ENCODE measurements around the gene KRTAP9-6.
"Not testable (repeated sequence)": the region's sequence is repeated elsewhere in the genome, so short reads cannot be mapped to it uniquely, and the experiment has no call there.

Gene KRTAP9-6, protein sequence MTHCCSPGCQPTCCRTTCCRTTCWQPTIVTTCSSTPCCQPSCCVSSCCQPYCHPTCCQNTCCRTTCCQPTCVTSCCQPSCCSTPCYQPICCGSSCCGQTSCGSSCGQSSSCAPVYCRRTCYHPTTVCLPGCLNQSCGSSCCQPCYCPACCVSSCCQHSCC

DNA sequence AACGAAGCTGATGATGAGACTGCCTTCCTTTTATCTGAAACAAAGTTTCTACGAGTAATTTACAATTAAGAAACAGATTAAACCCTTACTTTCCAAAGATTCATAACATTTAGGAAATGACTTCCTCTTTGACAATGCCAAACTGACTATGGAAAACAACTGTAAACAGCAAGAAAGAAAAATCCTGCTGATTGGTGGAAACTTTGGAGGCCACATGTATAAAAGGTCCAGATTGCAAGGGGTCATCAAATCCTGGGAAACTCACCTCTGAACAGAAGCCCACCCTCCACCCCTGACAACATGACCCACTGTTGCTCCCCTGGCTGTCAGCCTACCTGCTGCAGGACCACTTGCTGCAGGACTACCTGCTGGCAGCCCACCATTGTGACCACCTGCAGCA is at the start of gene KRTAP9-6:
KRTAP9-6 (plus strand) TSS at position 301 of the 400 bp plus-strand sequence; CDS start at position 301, 0 bp downstream.
- DNase-seq: no peak

DNA sequence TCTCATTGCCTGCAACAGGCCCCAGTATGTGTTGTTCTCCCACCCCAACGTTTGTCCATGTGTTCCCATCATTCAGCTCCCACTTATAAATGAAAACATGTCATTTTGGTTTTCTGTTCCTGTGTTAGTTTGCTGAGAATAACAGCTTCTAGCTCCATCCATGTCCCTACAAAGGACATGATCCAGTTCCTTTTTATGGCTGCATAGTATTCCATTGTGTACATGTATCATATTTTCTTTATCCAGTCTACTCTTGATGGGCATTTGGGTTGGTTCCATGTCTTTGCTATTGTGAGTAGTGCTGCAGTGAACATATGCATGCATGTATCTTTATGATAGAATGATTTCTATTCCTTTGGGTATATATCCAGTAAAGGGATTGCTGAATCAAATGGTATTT is 49.5 kb upstream of the KRTAP9-6 start:
- no peak for DNase-seq

DNA sequence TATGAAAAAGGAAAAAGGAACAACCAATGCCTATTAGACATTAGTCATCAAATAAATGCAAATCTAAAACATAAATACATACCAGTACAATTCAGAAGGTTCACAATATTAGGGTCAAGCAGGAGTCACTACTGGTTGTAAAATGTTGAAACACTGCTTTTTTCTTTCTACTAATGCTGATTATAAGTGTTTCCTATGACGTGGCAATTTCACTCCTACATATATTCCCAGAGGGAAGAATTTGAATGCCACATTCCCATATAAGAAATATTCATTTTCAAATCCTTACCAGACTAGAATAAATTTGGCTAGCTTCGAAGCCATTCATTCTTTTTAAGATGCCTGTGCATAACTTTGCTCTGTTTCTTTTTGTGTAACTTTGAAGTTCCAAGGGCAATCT is 41.4 kb upstream of the KRTAP9-6 start:
- DNase-seq: no peak

DNA sequence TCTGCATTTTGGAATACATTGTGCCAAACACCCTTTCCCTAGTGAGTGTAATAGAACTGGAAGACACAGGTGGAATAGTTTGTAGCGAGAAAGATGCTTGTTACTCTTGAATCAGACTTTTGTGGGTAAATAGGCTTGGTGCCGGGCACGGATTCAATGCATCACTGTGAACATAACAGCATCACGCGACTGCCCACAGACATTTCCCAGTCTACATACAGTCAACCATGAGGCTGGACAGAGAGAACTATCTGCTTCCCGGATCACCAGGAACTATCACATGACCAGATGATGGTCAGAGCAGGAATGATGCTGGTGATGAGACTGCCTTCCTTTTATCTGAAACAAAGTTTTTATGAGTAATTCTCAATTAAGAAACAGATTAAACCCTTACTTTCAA is 39.1 kb upstream of the KRTAP9-6 start:
- no peak for DNase-seq

DNA sequence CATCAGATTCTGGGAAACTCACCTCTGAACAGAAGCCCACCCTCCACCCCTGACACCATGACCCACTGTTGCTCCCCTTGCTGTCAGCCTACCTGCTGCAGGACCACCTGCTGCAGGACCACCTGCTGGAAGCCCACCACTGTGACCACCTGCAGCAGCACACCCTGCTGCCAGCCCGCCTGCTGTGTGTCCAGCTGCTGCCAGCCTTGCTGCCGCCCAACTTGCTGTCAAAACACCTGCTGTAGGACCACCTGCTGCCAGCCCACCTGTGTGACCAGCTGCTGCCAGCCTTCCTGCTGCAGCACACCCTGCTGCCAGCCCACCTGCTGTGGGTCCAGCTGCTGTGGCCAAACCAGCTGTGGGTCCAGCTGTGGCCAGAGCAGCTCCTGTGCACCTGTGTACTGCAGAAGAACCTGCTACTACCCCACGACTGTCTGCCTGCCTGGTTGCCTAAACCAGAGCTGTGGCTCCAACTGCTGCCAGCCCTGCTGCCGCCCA is 38.5 kb upstream of the KRTAP9-6 start, which contains the start of gene KRTAP9-2:
KRTAP9-2 (plus strand) TSS at position 51 of the 498 bp plus-strand sequence; CDS start at position 58, 7 bp downstream.
- not testable (repeated sequence) for DNase-seq

DNA sequence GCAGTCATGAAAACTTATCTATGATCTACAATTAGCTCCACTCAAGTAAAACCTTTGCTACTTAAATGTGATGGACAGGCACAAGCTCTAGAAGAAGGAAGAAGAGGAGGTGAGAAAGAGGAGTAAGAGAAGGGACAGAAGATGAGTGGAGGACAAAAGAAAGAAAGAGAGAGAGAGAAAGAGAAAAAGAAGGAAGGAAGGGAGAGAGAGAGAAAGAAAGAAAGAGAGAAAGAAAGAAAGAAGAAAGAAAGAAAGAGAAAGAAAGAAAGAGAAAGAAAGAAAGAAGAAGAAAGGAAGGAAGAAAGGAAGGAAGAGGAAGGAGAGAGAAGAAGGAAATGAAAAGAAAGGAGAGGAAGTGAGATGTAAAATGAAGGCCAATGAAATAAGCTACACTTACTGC is 35.1 kb upstream of the KRTAP9-6 start:
- no peak for DNase-seq

DNA sequence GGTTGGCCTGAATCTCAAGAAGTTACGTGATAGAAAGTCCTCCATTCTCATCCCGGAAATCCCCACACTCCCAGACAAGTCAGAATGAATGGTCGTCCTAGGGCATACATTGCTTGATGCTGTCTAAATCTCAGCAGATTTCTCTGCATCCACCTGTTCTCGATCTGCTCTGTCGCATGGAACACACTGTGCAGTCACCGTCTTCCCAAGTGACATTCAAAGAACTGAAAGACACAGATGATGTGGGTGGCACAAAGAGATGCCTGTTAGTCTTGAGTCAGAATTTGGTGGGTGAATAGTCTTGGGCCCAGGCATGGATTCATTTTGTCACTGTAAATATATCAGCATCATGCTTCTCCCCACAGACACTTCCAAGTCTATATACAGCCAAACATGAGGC is 33.4 kb upstream of the KRTAP9-6 start:
- no peak for DNase-seq

DNA sequence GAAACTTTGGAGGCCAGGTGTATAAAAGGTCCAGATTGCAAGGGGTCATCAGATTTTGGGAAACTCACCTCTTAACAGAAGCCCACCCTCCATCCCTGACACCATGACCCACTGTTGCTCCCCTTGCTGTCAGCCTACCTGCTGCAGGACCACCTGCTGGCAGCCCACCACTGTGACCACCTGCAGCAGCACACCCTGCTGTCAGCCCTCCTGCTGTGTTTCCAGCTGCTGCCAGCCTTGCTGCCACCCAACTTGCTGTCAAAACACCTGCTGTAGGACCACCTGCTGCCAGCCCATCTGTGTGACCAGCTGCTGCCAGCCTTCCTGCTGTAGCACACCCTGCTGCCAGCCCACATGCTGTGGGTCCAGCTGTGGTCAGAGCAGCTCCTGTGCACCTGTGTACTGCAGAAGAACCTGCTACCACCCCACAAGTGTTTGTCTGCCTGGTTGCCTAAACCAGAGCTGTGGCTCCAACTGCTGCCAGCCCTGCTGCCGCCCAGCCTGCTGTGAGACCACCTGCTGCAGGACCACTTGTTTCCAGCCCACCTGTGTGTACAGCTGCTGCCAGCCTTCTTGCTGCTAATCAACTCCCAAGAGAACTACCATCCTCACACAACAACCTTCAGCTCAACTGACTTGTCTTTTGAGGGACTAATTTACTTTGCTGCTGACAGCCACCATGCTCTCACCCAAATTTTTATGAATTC is 32.6 kb upstream of the KRTAP9-6 start, which contains the start of gene KRTAP9-3:
KRTAP9-3 (plus strand) TSS at position 51 of the 707 bp plus-strand sequence; CDS start at position 104, 53 bp downstream.
- not testable (repeated sequence) for DNase-seq

DNA sequence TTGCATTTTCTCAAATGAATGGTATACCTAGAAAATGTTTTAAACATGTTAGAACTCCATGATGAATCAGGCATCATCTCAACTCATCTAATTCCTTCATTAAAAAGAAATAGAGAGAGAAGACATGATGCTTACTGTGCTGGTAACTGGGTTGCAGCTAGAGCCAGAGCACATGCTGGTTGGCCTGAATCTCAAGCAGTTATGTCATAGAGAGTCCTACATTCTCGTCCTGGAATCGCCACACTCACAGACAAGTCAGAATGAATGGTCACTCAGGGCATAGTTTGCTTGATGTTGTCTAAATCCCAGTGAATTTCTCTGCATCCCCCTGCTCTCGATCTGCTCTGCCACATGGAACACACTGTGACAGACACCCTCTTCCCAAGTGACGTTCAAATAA is 28.1 kb upstream of the KRTAP9-6 start:
- not testable (repeated sequence) for DNase-seq

DNA sequence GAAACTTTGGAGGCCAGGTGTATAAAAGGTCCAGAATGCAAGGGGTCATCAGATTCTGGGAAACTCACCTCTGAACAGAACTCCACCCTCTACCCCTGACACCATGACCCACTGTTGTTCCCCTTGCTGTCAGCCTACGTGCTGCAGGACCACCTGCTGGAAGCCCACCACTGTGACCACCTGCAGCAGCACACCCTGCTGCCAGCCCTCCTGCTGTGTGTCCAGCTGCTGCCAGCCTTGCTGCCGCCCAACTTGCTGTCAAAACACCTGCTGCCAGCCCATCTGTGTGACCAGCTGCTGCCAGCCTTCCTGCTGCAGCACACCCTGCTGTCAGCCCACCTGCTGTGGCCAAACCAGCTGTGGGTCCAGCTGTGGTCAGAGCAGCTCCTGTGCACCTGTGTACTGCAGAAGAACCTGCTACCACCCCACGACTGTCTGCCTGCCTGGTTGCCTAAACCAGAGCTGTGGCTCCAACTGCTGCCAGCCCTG is 27.2 kb upstream of the KRTAP9-6 start, which contains the start of gene KRTAP9-8:
KRTAP9-8 (plus strand) TSS at position 51 of the 489 bp plus-strand sequence; CDS start at position 104, 53 bp downstream.
- DNase-seq: not testable (repeated sequence)

DNA sequence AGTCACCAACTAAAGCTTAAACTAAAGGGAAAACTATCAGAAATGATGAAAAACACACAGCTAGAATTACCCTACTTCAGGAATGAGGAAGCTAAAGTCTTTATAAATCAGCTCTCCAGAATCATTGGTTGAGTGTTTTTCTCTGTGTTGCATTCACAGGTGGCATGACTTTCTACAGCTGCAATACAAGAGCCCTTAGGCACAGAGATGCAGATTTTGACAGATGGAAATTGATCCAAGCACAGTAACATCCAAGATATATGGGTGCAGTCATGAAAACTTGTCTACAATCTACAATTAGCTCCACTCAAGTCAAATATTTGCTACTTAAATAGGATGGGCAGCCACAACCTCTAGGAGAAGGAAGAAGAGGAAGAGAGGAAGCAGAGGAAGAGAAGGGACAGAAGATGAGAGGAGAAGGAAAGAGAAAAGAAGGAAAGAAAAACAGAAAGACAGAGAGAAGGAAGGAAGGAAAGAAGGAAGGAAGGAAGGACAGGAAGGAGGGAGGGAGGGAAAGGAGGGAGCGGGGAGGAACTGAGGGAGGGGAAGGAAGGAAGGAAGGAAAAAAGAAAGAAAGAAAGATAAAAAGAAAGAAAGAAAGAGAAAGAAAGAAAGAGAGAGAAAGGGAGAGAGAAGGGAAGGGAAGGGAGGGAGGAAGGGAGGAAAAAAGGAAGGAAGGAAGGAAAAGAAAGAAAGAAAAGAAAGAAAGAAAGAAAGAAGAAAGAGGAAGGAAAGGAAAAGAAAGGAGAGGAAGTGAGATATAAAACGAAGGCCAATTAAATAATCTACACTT is 18.0 kb upstream of the KRTAP9-6 start:
- DNase-seq: not testable (repeated sequence)

DNA sequence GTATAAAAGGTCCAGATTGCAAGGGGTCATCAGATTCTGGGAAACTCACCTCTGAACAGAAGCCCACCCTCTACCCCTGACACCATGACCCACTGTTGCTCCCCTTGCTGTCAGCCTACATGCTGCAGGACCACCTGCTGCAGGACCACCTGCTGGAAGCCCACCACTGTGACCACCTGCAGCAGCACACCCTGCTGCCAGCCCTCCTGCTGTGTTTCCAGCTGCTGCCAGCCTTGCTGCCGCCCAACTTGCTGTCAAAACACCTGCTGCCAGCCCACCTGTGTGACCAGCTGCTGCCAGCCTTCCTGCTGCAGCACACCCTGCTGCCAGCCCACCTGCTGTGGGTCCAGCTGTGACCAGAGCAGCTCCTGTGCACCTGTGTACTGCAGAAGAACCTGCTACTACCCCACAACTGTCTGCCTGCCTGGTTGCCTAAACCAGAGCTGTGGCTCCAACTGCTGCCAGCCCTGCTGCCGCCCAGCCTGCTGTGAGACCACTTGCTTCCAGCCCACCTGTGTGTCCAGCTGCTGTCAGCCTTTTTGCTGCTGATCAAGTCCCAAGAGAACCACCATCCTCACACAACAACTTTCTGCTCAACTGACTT is 15.4 kb upstream of the KRTAP9-6 start, which contains the start of gene KRTAP9-4:
KRTAP9-4 (plus strand) TSS at position 51 of the 604 bp plus-strand sequence; CDS start at position 85, 34 bp downstream.
- DNase-seq: not testable (repeated sequence)

DNA sequence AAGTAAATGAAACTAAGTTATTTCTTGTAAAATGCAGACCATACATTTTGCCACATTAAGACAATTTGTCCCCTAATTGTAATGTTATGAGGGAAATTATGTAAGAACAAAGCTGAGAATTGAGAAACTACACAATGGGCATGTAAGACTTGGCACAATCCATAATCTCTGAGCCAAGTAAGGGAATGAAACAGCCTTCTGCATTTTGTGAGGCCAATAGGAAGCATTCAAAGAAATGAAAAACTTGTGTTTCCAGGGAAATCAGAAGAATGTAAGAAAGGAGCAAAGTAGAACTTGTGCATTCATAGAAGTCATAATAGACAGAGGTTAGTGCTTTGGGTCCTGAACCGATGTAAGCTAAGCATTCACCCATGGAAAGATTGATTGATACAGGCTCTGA is 13.9 kb upstream of the KRTAP9-6 start:
- no peak for DNase-seq

DNA sequence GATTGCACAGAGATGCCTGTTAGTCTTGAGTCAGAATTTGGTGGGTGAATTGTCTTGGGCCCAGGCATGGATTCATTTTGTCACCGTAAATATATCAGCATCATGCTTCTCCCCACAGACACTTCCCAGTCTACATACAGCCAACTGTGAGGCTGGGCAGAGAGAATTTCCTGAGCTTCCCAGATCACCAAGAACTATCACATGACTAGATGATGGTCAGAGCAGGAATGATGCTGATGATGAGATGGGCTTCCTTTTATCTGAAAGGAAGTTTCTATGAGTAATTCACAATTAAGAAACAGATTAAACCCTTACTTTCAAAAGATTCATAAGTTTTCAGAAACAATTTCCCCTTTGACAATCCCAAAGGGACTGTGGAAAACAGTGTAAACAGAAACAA is 10.3 kb upstream of the KRTAP9-6 start:
- no peak for DNase-seq

DNA sequence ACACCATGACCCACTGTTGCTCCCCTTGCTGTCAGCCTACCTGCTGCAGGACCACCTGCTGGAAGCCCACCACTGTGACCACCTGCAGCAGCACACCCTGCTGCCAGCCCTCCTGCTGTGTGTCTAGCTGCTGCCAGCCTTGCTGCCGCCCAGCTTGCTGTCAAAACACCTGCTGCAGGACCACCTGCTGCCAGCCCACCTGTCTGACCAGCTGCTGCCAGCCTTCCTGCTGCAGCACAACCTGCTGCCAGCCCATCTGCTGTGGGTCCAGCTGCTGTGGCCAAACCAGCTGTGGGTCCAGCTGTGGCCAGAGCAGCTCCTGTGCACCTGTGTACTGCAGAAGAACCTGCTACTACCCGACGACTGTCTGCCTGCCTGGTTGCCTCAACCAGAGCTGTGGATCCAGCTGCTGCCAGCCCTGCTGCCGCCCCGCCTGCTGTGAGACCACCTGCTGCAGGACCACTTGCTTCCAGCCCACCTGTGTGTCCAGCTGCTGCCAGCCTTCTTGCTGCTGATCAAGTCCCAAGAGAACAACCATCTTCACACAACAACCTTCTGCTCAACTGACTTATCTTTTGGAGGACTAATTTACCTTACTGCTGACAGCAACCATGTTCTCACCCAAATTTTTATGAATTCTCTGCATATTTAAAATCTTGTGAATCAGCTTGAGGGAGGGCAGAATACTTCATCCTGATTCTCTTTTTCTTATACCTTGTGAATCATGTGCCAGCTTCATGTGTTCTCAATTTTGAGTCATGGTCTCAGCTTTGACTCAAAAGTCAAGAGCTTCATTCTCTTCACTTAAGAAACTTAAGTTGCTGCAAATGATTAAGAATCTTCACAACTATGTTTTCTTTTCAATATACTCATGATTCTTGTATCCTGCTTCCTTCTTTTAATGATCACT is 9.5 kb upstream of the KRTAP9-6 start, which contains the start of gene KRTAP9-9:
KRTAP9-9 (plus strand) TSS at position 4 of the 910 bp plus-strand sequence.
- DNase-seq: not testable (repeated sequence)

DNA sequence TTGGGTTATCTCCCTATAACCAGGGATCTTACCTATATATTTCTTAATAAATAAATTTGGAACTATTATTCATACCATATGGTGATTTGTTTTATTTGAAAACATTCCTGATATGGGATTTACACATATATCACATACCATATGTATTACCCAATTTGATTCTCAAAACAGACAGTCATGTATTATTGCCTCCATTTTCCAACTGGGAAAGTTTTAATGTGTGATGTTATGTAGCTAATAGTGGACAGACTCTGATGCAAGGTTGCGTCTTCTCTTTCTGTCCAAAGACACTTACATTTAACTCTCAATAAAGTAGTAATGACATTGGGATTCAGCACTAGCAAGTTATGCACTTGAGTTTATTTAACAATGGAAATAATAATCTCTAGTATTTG is 8.9 kb upstream of the KRTAP9-6 start:
- DNase-seq: no peak

DNA sequence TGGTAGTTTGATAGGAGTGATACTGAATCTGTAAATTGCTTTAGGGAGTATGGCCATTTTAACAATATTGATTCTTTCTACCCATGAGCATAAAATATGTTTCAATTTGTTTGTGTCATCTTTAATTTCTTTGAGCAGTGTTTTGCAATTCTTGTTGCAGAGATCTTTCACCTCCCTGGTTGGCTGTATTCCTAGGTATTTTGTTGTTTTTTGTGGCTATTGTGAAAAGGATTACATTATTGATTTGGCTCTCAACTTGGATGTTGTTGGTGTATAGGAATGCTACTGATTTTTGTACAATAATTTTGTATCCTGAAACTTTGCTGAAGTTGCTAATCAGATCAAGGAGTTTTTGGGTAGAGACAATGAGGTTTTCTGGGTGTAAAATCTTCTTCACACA is 6.8 kb upstream of the KRTAP9-6 start:
- DNase-seq: no peak

DNA sequence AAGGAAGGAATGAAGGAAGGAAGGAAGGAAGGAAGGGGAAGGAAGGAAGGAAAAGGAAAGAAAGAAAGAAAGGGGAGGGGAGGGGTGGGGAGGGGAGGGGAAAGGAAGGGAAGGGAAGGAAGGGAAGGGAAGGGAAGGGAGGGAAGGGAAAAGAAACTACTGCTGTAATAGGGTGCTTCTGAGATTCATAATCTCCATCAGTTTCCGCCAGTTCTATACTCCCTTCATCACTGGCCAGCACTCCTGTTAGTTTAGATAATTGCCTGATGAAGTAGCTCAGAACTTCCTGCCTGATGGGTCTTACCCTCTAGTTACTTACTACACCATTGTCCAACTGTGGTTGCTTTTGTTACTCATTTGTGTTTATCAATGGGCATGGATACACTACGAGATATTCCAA is 2.0 kb upstream of the KRTAP9-6 start:
- no peak for DNase-seq

DNA sequence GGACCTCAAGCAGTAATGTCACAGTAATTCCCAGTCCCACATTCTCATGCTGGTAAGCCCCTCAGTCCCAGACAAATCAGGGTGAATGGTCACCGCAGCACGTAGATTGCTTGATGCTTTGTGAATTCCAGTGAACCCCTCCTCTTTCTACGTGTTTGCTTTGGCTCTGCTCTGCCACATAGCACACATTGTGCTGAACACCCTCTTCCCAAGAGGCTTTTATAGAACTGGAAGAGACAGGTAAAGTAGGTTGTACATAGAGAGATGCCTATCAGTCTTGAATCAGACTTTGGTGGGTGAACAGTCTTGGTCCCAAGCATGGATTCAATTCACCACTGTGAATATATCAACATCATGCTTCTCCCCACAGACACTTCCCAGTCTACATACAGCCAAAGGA is 579 bp upstream of the KRTAP9-6 start:
- DNase-seq: no peak

DNA sequence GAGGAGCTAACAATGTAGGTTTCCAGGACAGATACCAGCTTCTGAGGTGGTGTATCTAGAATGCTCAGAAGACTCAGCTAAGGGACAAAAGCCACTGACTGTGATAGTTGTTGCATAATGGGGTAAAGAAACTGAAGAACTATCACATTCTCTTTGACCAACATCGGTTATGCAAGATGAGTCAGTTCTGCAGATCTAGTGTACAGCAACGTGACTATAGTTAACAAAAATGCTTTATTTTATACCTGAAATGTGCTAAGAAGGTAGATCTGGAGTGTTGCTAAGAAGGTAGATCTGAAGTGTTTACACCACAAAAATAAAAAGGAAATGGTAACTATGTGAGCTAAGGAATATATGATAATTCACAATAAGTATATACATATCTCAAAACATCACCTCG is 2.5 kb downstream of the KRTAP9-6 start:
- no peak for DNase-seq

DNA sequence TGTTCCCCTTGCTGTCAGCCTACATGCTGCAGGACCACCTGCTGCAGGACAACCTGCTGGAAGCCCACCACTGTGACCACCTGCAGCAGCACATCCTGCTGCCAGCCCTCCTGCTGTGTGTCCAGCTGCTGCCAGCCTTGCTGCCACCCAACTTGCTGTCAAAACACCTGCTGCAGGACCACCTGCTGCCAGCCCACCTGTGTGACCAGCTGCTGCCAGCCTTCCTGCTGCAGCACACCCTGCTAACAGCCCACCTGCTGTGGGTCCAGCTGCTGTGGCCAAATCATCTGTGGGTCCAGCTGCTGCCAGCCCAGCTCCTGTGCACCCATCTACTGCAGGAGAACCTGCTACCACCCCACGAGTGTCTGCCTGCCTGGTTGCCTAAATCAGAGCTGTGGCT is 6.1 kb downstream of the KRTAP9-6 start:
- not testable (repeated sequence) for DNase-seq

Data from NCI-H82 (cell line).